GM19239 (cell line): ENCODE results near the gene CMTM8.

Source experiments
- DNase-seq: peaks from one replicate; pipeline ENCODE4 v3.0.0; 2011; ENCODE audit warnings: low spot score; ENCODE audit not compliant: insufficient read length
- FAIRE-seq: peaks from 2 replicates; lab custom pipeline; 2011; peaks lifted over from hg19 to GRCh38; lab: Jason Lieb, UNC

The CMTM8 gene

GRCh38 chr3:32274306-32274705 is 35.8 kb downstream of the CMTM8 start:
- DNase-seq (no peak), FAIRE-seq (no peak)

GRCh38 chr3:32275506-32275905 is 37.0 kb downstream of the CMTM8 start:
- DNase-seq (no peak), FAIRE-seq (no peak)

GRCh38 chr3:32276279-32276841 is 37.9 kb downstream of the CMTM8 start:
- FAIRE-seq: no peak

GRCh38 chr3:32278714-32279113 is 40.2 kb downstream of the CMTM8 start:
- FAIRE-seq (no peak), DNase-seq (no peak)

More at GRCh38 chr3:32276279-32276841, 37.9 kb downstream of the CMTM8 start:
- DNase-seq: no peak

- DNase-seq (no peak), FAIRE-seq (no peak)
These were observed 41.9 kb downstream of the CMTM8 start for GRCh38 chr3:32280262-32280910.

- no peak for FAIRE-seq
These were observed 43.2 kb downstream of the CMTM8 start for GRCh38 chr3:32281570-32282106.

GRCh38 chr3:32282578-32283154 is 44.2 kb downstream of the CMTM8 start:
- FAIRE-seq (no peak), DNase-seq (no peak)

More at GRCh38 chr3:32281570-32282106, 43.2 kb downstream of the CMTM8 start:
- DNase-seq: no peak

- no peak for DNase-seq
- FAIRE-seq: no peak
These were observed 44.8 kb downstream of the CMTM8 start for GRCh38 chr3:32283304-32283703.

GRCh38 chr3:32284443-32285212 is 46.1 kb downstream of the CMTM8 start:
- DNase-seq (no peak), FAIRE-seq (no peak)

- DNase-seq: no peak
- FAIRE-seq: no peak
These were observed 47.4 kb downstream of the CMTM8 start for GRCh38 chr3:32285891-32286290.

GRCh38 chr3:32288819-32289218 is 50.3 kb downstream of the CMTM8 start:
- DNase-seq: no peak
- no peak for FAIRE-seq

- FAIRE-seq (no peak), DNase-seq (no peak)
These were observed 52.1 kb downstream of the CMTM8 start for GRCh38 chr3:32290619-32291018.

- DNase-seq: no peak
- FAIRE-seq: no peak
These were observed 53.8 kb downstream of the CMTM8 start for GRCh38 chr3:32292085-32292796.

GRCh38 chr3:32293903-32294302 is 55.4 kb downstream of the CMTM8 start:
- FAIRE-seq (no peak), DNase-seq (no peak)

GRCh38 chr3:32296251-32297204 is 58.0 kb downstream of the CMTM8 start:
- peak; percentile 27 for DNase-seq
- peak; percentile 82 for FAIRE-seq

- DNase-seq (no peak), FAIRE-seq (no peak)
These were observed 58.9 kb downstream of the CMTM8 start for GRCh38 chr3:32297366-32297765.

GRCh38 chr3:32301426-32301825 is 62.9 kb downstream of the CMTM8 start:
- DNase-seq (no peak), FAIRE-seq (no peak)

GRCh38 chr3:32302601-32303398 is 64.3 kb downstream of the CMTM8 start:
- FAIRE-seq: no peak
- no peak for DNase-seq
